ENCODE results near the gene HAO2. TPM values are rescaled to one million over a fixed set of nuclear protein-coding genes. Genes with fewer than 3 reads are reported as not detected.

Gene HAO2
- total and polyA plus RNA-seq, 12 donors, result 0.17 to 4.8 (median 0.86) TPM; not detected in 4

GRCh38 chr1:119435052-119435451 is 66.5 kb downstream of the HAO2 start:
- H3K27ac ChIP-seq, result peak overlapping the region in 2 of 5 donors; percentile 55 to 75
- no peak overlapping the region for H3K4me3 ChIP-seq
- H3K9me3 ChIP-seq (replicated peaks in 1 of 3), result no peaks in the 10 kb centered on the region
- no peak for DNase-seq
- 65 to 80% (median 67%) methylated on average over 3 of the region's 3 CpGs for WGBS, 4 donors
- no peaks in the 10 kb centered on the region for H3K36me3 ChIP-seq (replicated peaks in 1 of 2)
- peaks cover 0 to 24% of the 10 kb centered on the region in 2 donors for H3K4me1 ChIP-seq (replicated peaks in 1 of 2)
- intact Hi-C loops (cut with DNase I), result no loop called here
- H3K27me3 ChIP-seq, result no peaks in the 10 kb centered on the region
- TF ChIP-seq POLR2A (IDR thresholded peaks at IDR 0.05), result no peak
- TF ChIP-seq, protein P1, sequence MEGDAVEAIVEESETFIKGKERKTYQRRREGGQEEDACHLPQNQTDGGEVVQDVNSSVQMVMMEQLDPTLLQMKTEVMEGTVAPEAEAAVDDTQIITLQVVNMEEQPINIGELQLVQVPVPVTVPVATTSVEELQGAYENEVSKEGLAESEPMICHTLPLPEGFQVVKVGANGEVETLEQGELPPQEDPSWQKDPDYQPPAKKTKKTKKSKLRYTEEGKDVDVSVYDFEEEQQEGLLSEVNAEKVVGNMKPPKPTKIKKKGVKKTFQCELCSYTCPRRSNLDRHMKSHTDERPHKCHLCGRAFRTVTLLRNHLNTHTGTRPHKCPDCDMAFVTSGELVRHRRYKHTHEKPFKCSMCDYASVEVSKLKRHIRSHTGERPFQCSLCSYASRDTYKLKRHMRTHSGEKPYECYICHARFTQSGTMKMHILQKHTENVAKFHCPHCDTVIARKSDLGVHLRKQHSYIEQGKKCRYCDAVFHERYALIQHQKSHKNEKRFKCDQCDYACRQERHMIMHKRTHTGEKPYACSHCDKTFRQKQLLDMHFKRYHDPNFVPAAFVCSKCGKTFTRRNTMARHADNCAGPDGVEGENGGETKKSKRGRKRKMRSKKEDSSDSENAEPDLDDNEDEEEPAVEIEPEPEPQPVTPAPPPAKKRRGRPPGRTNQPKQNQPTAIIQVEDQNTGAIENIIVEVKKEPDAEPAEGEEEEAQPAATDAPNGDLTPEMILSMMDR (IDR thresholded peaks at IDR 0.05), result no peak

DNA sequence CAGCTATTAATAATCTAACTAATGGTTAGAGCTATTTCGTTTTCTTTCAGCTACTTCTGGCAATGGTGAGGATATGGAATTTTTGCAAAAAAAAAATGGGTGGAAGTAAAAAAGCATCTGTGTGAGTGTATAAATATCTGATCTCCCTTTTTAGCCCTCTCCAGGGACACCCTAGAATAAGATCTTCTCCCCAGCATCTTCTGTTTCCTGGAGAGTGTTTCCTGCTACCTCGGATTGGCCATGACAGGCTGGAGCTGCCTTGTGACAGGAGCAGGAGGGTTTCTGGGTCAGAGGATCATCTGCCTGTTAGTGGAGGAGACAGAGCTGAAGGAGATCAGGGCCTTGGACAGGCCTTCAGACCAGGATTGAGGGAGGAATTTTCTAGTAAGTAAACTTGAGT is 70.2 kb downstream of the HAO2 start:
- Histone ChIP-seq H3K4me3 (no peak overlapping the region), H3K27ac (peak overlapping the region in 1 of 5 donors; percentile 15), H3K27me3 (no peaks in the 10 kb centered on the region), H3K9me3 (replicated peaks in 1 of 3) (no peaks in the 10 kb centered on the region), H3K4me1 (replicated peaks in 1 of 2) (peaks cover 0 to 4% of the 10 kb centered on the region in 2 donors), H3K36me3 (replicated peaks in 1 of 2) (no peaks in the 10 kb centered on the region)
- no peak for DNase-seq
- TF ChIP-seq POLR2A (IDR thresholded peaks at IDR 0.05), result no peak
- TF ChIP-seq, protein P1 (IDR thresholded peaks at IDR 0.05), result no peak
- intact Hi-C loops (cut with DNase I), result no loop called here
- WGBS, 4 donors, result 43 to 52% (median 50%) methylated on average over 2 of the region's 2 CpGs

DNA sequence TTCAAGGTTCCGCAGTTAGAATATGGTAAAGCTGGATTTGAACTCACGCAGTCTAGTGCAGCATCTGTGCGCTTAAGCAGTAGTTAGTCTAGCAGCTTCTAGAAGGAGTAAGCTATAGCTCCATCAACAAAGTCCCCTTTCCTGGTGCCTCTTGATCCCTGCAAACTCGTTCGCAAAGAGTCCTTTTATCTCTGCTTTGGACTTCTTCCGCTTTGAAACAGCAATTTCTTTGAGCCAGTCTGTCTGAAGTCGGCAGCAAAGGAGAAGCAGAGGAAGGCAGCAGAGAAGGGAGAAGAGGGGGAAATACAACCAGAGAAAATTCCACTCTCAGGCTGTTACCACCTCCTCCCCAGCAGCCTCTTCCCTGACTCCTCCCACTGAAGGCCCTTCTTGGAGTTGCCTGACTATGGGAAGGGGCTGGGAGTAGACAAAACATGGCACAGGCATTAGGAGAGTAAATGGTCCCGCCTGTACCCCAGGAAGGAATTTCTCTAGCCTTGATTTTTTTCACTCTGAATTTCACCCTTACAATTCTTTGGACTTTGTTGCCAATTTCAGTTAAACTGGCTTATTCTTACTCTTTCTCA is 72.2 kb downstream of the HAO2 start:
- Histone ChIP-seq H3K27me3 (no peaks in the 10 kb centered on the region), H3K4me3 (no peak overlapping the region), H3K9me3 (replicated peaks in 1 of 3) (no peaks in the 10 kb centered on the region), H3K4me1 (replicated peaks in 1 of 2) (no peaks in the 10 kb centered on the region), H3K27ac (no peak overlapping the region), H3K36me3 (replicated peaks in 1 of 2) (no peaks in the 10 kb centered on the region)
- TF ChIP-seq, protein P1 (IDR thresholded peaks at IDR 0.05), result no peak
- TF ChIP-seq POLR2A (IDR thresholded peaks at IDR 0.05), result no peak
- 69 to 75% (median 72%) methylated on average over 8 of the region's 8 CpGs for WGBS, 4 donors
- intact Hi-C loops (cut with DNase I), result no loop called here
- DNase-seq, result no peak

- no peaks in the 10 kb centered on the region for H3K4me1 ChIP-seq (replicated peaks in 1 of 2)
- no peak overlapping the region for H3K4me3 ChIP-seq
- H3K36me3 ChIP-seq (replicated peaks in 1 of 2), result no peaks in the 10 kb centered on the region
- TF ChIP-seq, protein P1 (IDR thresholded peaks at IDR 0.05), result no peak
- TF ChIP-seq POLR2A (IDR thresholded peaks at IDR 0.05), result no peak
- no peaks in the 10 kb centered on the region for H3K27me3 ChIP-seq
- no peak for DNase-seq
- intact Hi-C loops (cut with DNase I), result no loop called here
- WGBS, 4 donors, result 91 to 96% (median 93%) methylated on average over 6 of the region's 6 CpGs
- no peaks in the 10 kb centered on the region for H3K9me3 ChIP-seq (replicated peaks in 1 of 3)
- H3K27ac ChIP-seq, result no peak overlapping the region
These were observed 74.2 kb downstream of the HAO2 start for GRCh38 chr1:119442756-119443155.

Small RNA genes lying within 50 kb of the gene (small RNA-seq; reads per million reads assigned to genes)
- 0 reads per million in 2 donors for gene RNU1-75P

Other genes with a start within 250 kb of the HAO2 start
- 10 to 100 TPM; 17.4 to 35.9 (median 23.4) TPM for gene WARS2, start 228.1 kb upstream of the HAO2 start, total RNA-seq
- 10 to 100 TPM in 1 of 3 donors, 1 to 10 TPM in 2; 5.1 to 16.3 (median 6.5) TPM for gene WARS2, start 228.1 kb upstream of the HAO2 start, polyA plus RNA-seq
- 1,000 to 10,000 TPM in 8 of 9 donors, 1 to 10 TPM in 1; 6.7 to 5,962 (median 2,261) TPM for gene HSD3B2, start 46.4 kb downstream of the HAO2 start, total RNA-seq
- gene HSD3B2, start 46.4 kb downstream of the HAO2 start, polyA plus RNA-seq, result over 10,000 TPM in 1 of 3 donors, 100 to 1,000 TPM in 2; 141 to 14,693 (median 845) TPM
- under 1 TPM in 3 of 9 donors, not detected in 6; 0.19 to 0.60 (median 0.22) TPM for gene HSD3B1, start 138.4 kb downstream of the HAO2 start, total RNA-seq
- gene HSD3B1, start 138.4 kb downstream of the HAO2 start, polyA plus RNA-seq, result under 1 TPM in 2 of 3 donors, not detected in 1; 0.07 to 0.59 TPM

Measured in adrenal gland (tissue), 12 donors.